Right forelimb (tissue), 1 donor: Measurements from ENCODE around the gene RNF133.
"Not testable (repeated sequence)": the region's sequence is repeated elsewhere in the genome, so short reads cannot be mapped to it uniquely, and the experiment has no call there.

ENCODE experiments used
- DNase-seq: peaks from one replicate; pipeline ENCODE4 v3.0.0-alpha.2; 2018

Gene RNF133

GRCh38 chr7:122688400-122688998 lies 10.4 kb downstream of the RNF133 start:
- no peak for DNase-seq

GRCh38 chr7:122686360-122686878 lies 12.5 kb downstream of the RNF133 start:
- no peak for DNase-seq

- no peak for DNase-seq
Observed at GRCh38 chr7:122684504-122684903, 14.4 kb downstream of the RNF133 start.

- no peak for DNase-seq
Observed at GRCh38 chr7:122682815-122683550, 15.9 kb downstream of the RNF133 start.

GRCh38 chr7:122681186-122681585 lies 17.7 kb downstream of the RNF133 start:
- not testable (repeated sequence) for DNase-seq

GRCh38 chr7:122679813-122680212 lies 19.1 kb downstream of the RNF133 start:
- no peak for DNase-seq

GRCh38 chr7:122679269-122679709 lies 19.6 kb downstream of the RNF133 start:
- DNase-seq, result not testable (repeated sequence)

- DNase-seq, result no peak
Observed at GRCh38 chr7:122677149-122677548, 21.8 kb downstream of the RNF133 start.

- no peak for DNase-seq
Observed at GRCh38 chr7:122676466-122676865, 22.5 kb downstream of the RNF133 start.

GRCh38 chr7:122675621-122676020 lies 23.3 kb downstream of the RNF133 start:
- no peak for DNase-seq

GRCh38 chr7:122675011-122675410 lies 23.9 kb downstream of the RNF133 start:
- no peak for DNase-seq

GRCh38 chr7:122674502-122674901 lies 24.4 kb downstream of the RNF133 start:
- peak; percentile 57 for DNase-seq

GRCh38 chr7:122673951-122674350 lies 25.0 kb downstream of the RNF133 start:
- DNase-seq, result no peak

GRCh38 chr7:122672536-122672935 lies 26.4 kb downstream of the RNF133 start:
- DNase-seq, result no peak

- no peak for DNase-seq
Observed at GRCh38 chr7:122663733-122664132, 35.2 kb downstream of the RNF133 start.

- no peak for DNase-seq
Observed at GRCh38 chr7:122658856-122659255, 40.1 kb downstream of the RNF133 start.

GRCh38 chr7:122653685-122654084 lies 45.2 kb downstream of the RNF133 start:
- no peak for DNase-seq

GRCh38 chr7:122652876-122653275 lies 46.0 kb downstream of the RNF133 start:
- no peak for DNase-seq

- no peak for DNase-seq
Observed at GRCh38 chr7:122651451-122651850, 47.5 kb downstream of the RNF133 start.
